ENCODE data around the gene LPIN1. TPM values are rescaled to one million over a fixed set of nuclear protein-coding genes. Genes with fewer than 3 reads are reported as not detected.

Gene LPIN1
- total and polyA plus RNA-seq, 2 of the 8 experiments (the other 6 are each of a cell fraction or from before 2014, with no cell fraction given) = 4.3 to 9.8 TPM

DNA sequence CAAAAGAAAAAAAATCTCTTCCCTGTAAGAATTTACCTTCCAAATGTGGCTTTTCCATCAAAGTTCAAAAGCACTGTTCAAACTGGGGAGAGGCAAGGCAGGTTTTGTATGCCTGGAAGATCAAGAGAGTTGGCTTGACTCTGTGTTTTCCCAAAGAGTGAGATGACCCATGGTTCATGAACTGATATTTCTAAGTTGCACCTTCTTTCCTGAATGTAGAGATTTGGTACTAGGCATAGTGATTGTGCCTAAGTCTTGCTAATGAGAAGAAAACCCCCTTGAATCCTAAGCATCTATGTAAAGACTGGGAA, 23.4 kb upstream of the LPIN1 start:
- H2BK15ac ChIP-seq (ENCODE audit: low read length) = no peak overlapping the region
- ChIA-PET CTCF (ENCODE audit: partially characterized antibody) (interaction anchor here (1.2 to 2.3 kb wide), 6 partner anchors 15 to 61 kb away, joined by 3 to 11 read pairs (median 6); partner anchors contain the start of gene LPIN1), POLR2A (ENCODE audit: partially characterized antibody) (no interaction called here)
- H3K14ac ChIP-seq (ENCODE audit: insufficient read length) = no peak overlapping the region
- H2AK5ac ChIP-seq (ENCODE audit: low read depth, low read length) = no peak overlapping the region
- no peak overlapping the region for H4K8ac ChIP-seq (ENCODE audit: extremely low read depth, insufficient read depth, low read length)
- no peaks in the 10 kb centered on the region for H3K9me3 ChIP-seq (ENCODE audit: insufficient read depth in 2 of 2, low read depth in 1 of 2, low read length in 1 of 2)
- FAIRE-seq = no peak
- no peak overlapping the region for H3K27ac ChIP-seq (ENCODE audit: low read depth, low read length)
- no peak overlapping the region for H3K4ac ChIP-seq (replicated peaks; ENCODE audit: insufficient read length, low read depth, low read length)
- no peak overlapping the region for H3K23ac ChIP-seq (ENCODE audit: insufficient read length)
- no peak overlapping the region for H3K4me2 ChIP-seq (ENCODE audit: insufficient read depth in 1 of 2, low read depth in 2 of 2, low read length in 2 of 2)
- no peak overlapping the region for H2BK120ac ChIP-seq (replicated peaks; ENCODE audit: low read depth, low read length)
- H3K4me3 ChIP-seq (ENCODE audit: extremely low read depth in 1 of 4, insufficient read depth in 2 of 4, low read depth in 3 of 4, low read length in 4 of 4) = no peak overlapping the region
- no peak overlapping the region for H2BK12ac ChIP-seq (ENCODE audit: low read depth, low read length)
- no peak overlapping the region for H3K9ac ChIP-seq (replicated peaks in 1 of 4; ENCODE audit: extremely low read depth in 1 of 4, low read depth in 3 of 4, low read length in 3 of 4)
- no peaks in the 10 kb centered on the region for H3K36me3 ChIP-seq (ENCODE audit: control insufficient read depth in 2 of 4, insufficient read depth in 4 of 4, low read length in 3 of 4)
- H3K18ac ChIP-seq (ENCODE audit: extremely low read depth, low read length) = no peak overlapping the region
- no peak overlapping the region for H4K5ac ChIP-seq (ENCODE audit: insufficient read length, low read depth, low read length)
- no peaks in the 10 kb centered on the region for H3K23me2 ChIP-seq (ENCODE audit: low read depth, low read length)
- H2BK20ac ChIP-seq (ENCODE audit: low read length) = no peak overlapping the region
- H4K20me1 ChIP-seq (replicated peaks in 1 of 2; ENCODE audit: control insufficient read depth in 1 of 2, insufficient read depth in 2 of 2, low read length in 2 of 2) = no peaks in the 10 kb centered on the region
- H3K79me1 ChIP-seq (ENCODE audit: low read depth, low read length) = no peaks in the 10 kb centered on the region
- H2AFZ ChIP-seq (ENCODE audit: low read length) = no peak overlapping the region
- H3K56ac ChIP-seq (replicated peaks; ENCODE audit: insufficient read length, low read depth, low read length) = no peak overlapping the region
- peaks cover 0 to 3% (median 0%) of the 10 kb centered on the region in 4 experiments; a peak in 3 of 7 replicates for H3K4me1 ChIP-seq (replicated peaks in 1 of 4; ENCODE audit: control insufficient read depth in 3 of 4, insufficient read depth in 4 of 4, low read length in 3 of 4)
- no peaks in the 10 kb centered on the region for H3K27me3 ChIP-seq (replicated peaks in 1 of 4; ENCODE audit: control insufficient read depth in 3 of 4, extremely low read depth in 1 of 4, insufficient read depth in 3 of 4, low read length in 3 of 4)
- H2BK5ac ChIP-seq (ENCODE audit: low read depth, low read length) = no peak overlapping the region
- no peak for DNase-seq (ENCODE audit: low read depth in 1 of 2, low spot score in 2 of 2)
- H4K91ac ChIP-seq (replicated peaks; ENCODE audit: insufficient read length, low read length) = no peak overlapping the region
- TF ChIP-seq CEBPB (IDR thresholded peaks at IDR 0.05; ENCODE audit: low read depth, low read length) (no peak), NANOG (IDR thresholded peaks at IDR 0.05; ENCODE audit: insufficient read depth, low read depth, low read length, poor library complexity, severe bottlenecking) (no peak), FOSL1 (IDR thresholded peaks at IDR 0.05; ENCODE audit: insufficient read depth, low read depth, low read length) (no peak), RNF2 (IDR thresholded peaks at IDR 0.05; ENCODE audit: borderline replicate concordance, low read depth, low read length, missing control alignments, poor library complexity, severe bottlenecking) (no peak), POLR2A (IDR thresholded peaks at IDR 0.05; ENCODE audit: control extremely low read depth in 1 of 2, low read depth in 2 of 2, low read length in 2 of 2) (no peak), KDM5A (IDR thresholded peaks at IDR 0.05; ENCODE audit: low read length) (no peak), MAFK (IDR thresholded peaks at IDR 0.05; ENCODE audit: low read depth, low read length) (no peak)
- TF ChIP-seq, protein P1, sequence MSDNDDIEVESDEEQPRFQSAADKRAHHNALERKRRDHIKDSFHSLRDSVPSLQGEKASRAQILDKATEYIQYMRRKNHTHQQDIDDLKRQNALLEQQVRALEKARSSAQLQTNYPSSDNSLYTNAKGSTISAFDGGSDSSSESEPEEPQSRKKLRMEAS (IDR thresholded peaks at IDR 0.05) = no peak
- H3K79me2 ChIP-seq (ENCODE audit: control insufficient read depth in 1 of 2, insufficient read depth in 2 of 2, low read length in 2 of 2) = no peaks in the 10 kb centered on the region

Data from H1 (cell line).